DND-41 (cell line): ENCODE data around the gene RASAL2.

Source experiments
- ATAC-seq: fragments of 200-7000 bp; cut with Tn5 transposase; 3 replicates; pipeline ENCODE4 v1.9.1; 2021; ENCODE audit warnings: low read depth; ENCODE audit not compliant: insufficient read depth
- DNase-seq: peaks from one replicate; pipeline ENCODE4 v3.0.0-alpha.2; 2020
- H2AFZ ChIP-seq: 2 replicates; pipeline ENCODE4 v1.6.0; 2012; ENCODE audit warnings: low read depth, low read length
- H3K27ac ChIP-seq: 2 replicates; pipeline ENCODE4 v1.5.1; 2012; ENCODE audit warnings: low read length, inconsistent platforms
- H3K27me3 ChIP-seq: fragments of 200-600 bp; sonication (generic); 2 replicates; pipeline ENCODE4 v1.6.0; 2012; ENCODE audit warnings: low read length, mild to moderate bottlenecking, inconsistent platforms; ENCODE audit not compliant: insufficient read depth, poor library complexity
- H3K36me3 ChIP-seq: 2 replicates; pipeline ENCODE4 v1.5.1; 2012; ENCODE audit warnings: low read length, inconsistent platforms; ENCODE audit not compliant: insufficient read depth
- H3K4me1 ChIP-seq: 2 replicates; pipeline ENCODE4 v1.5.1; 2012; ENCODE audit warnings: mild to moderate bottlenecking, low read length; ENCODE audit not compliant: insufficient read depth
- H3K4me2 ChIP-seq: 2 replicates; pipeline ENCODE4 v1.6.0; 2012; ENCODE audit warnings: mild to moderate bottlenecking, moderate library complexity, low read length, inconsistent platforms; ENCODE audit not compliant: insufficient read depth
- H3K4me3 ChIP-seq, 2 experiments: fragments of 200-600 bp in 1 of 2; shearing (Covaris generic) in 1 of 2; 2 replicates each; pipeline ENCODE4 v1.5.1; 2012 to 2016; ENCODE audit warnings: inconsistent platforms in 2 of 2, low read length in 2 of 2, mild to moderate bottlenecking in 2 of 2, low read depth in 1 of 2, moderate library complexity in 1 of 2
- H3K79me2 ChIP-seq: 2 replicates; pipeline ENCODE4 v1.6.0; 2012; ENCODE audit warnings: low read length, inconsistent platforms; ENCODE audit not compliant: insufficient read depth
- H3K9ac ChIP-seq: 2 replicates; pipeline ENCODE4 v1.6.0; 2012; ENCODE audit warnings: low read depth, mild to moderate bottlenecking, inconsistent platforms, low read length, moderate library complexity
- H3K9me3 ChIP-seq: 2 replicates; pipeline ENCODE4 v1.5.1; 2012; ENCODE audit warnings: low read length, moderate library complexity, mild to moderate bottlenecking, inconsistent platforms; ENCODE audit not compliant: insufficient read depth, severe bottlenecking
- H4K20me1 ChIP-seq: 2 replicates; pipeline ENCODE4 v1.6.0; 2012; ENCODE audit warnings: low read length; ENCODE audit not compliant: insufficient read depth
- EZH2 ChIP-seq: IDR thresholded peaks from 3 replicates; pipeline ENCODE4 v1.6.1; 2012; ENCODE audit warnings: borderline replicate concordance, low read depth, mild to moderate bottlenecking, moderate library complexity, low read length, inconsistent platforms; ENCODE audit not compliant: severe bottlenecking
- TF ChIP-seq, protein P1 (sequence below): IDR thresholded peaks from 2 replicates; pipeline ENCODE4 v1.5.1; 2012; ENCODE audit warnings: borderline replicate concordance, low read length, moderate library complexity, mild to moderate bottlenecking; ENCODE audit not compliant: poor library complexity, severe bottlenecking; ENCODE audit errors: extremely low read depth

Gene RASAL2

GRCh38 chr1:178491721-178492120 is 397.8 kb downstream of the RASAL2 start:
- no peak overlapping the region for H3K27ac ChIP-seq
- H3K4me2 ChIP-seq: no peak overlapping the region
- H4K20me1 ChIP-seq: no peaks in the 10 kb centered on the region
- no peaks in the 10 kb centered on the region for H3K36me3 ChIP-seq
- no peaks in the 10 kb centered on the region for H3K79me2 ChIP-seq
- no peaks in the 10 kb centered on the region for H3K9me3 ChIP-seq
- no peak for TF ChIP-seq EZH2
- TF ChIP-seq, protein P1, sequence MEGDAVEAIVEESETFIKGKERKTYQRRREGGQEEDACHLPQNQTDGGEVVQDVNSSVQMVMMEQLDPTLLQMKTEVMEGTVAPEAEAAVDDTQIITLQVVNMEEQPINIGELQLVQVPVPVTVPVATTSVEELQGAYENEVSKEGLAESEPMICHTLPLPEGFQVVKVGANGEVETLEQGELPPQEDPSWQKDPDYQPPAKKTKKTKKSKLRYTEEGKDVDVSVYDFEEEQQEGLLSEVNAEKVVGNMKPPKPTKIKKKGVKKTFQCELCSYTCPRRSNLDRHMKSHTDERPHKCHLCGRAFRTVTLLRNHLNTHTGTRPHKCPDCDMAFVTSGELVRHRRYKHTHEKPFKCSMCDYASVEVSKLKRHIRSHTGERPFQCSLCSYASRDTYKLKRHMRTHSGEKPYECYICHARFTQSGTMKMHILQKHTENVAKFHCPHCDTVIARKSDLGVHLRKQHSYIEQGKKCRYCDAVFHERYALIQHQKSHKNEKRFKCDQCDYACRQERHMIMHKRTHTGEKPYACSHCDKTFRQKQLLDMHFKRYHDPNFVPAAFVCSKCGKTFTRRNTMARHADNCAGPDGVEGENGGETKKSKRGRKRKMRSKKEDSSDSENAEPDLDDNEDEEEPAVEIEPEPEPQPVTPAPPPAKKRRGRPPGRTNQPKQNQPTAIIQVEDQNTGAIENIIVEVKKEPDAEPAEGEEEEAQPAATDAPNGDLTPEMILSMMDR: no peak
- no peak overlapping the region for H3K4me3 ChIP-seq
- ATAC-seq (no peak), DNase-seq (no peak)
- no peak overlapping the region for H2AFZ ChIP-seq
- no peaks in the 10 kb centered on the region for H3K27me3 ChIP-seq
- no peaks in the 10 kb centered on the region for H3K4me1 ChIP-seq
- H3K9ac ChIP-seq: no peak overlapping the region

GRCh38 chr1:178492341-178492740 is 398.4 kb downstream of the RASAL2 start:
- TF ChIP-seq, protein P1: no peak
- no peak for TF ChIP-seq EZH2
- Histone ChIP-seq H3K27me3 (no peaks in the 10 kb centered on the region), H3K4me3 (no peak overlapping the region), H3K9me3 (no peaks in the 10 kb centered on the region), H3K79me2 (no peaks in the 10 kb centered on the region), H3K27ac (no peak overlapping the region), H3K9ac (no peak overlapping the region), H3K4me2 (no peak overlapping the region), H2AFZ (no peak overlapping the region), H3K4me1 (no peaks in the 10 kb centered on the region), H3K36me3 (no peaks in the 10 kb centered on the region), H4K20me1 (no peaks in the 10 kb centered on the region)
- ATAC-seq (no peak), DNase-seq (no peak)

DNA sequence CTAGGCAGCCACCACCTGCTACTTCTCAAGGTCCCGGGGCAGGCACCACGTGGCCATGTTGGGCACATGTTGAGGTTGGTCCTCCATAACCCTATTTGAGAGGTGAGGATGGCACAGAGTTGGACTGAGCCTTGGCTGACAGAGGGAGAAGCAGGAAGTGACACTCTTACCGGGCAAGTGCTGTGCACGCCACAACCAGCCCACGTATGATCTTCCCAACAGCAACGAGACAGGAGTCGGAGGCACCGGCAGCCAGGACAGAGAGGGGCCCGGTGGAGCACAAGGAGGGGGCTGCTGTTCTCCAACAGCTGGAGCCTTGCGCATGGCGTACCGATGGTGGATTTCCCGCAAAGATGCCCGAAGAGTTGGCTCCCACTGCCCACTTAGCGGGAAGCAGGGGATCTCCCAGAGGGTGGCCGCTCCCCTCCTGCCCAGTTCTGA is 399.4 kb downstream of the RASAL2 start:
- H3K4me1 ChIP-seq: no peaks in the 10 kb centered on the region
- H3K27me3 ChIP-seq: no peaks in the 10 kb centered on the region
- no peaks in the 10 kb centered on the region for H3K36me3 ChIP-seq
- no peak overlapping the region for H3K27ac ChIP-seq
- H4K20me1 ChIP-seq: no peaks in the 10 kb centered on the region
- H3K79me2 ChIP-seq: no peaks in the 10 kb centered on the region
- TF ChIP-seq, protein P1: no peak
- no peak for TF ChIP-seq EZH2
- no peak overlapping the region for H3K9ac ChIP-seq
- H3K9me3 ChIP-seq: no peaks in the 10 kb centered on the region
- no peak overlapping the region for H3K4me3 ChIP-seq
- H2AFZ ChIP-seq: no peak overlapping the region
- H3K4me2 ChIP-seq: no peak overlapping the region
- no peak for ATAC-seq
- DNase-seq: no peak

DNA sequence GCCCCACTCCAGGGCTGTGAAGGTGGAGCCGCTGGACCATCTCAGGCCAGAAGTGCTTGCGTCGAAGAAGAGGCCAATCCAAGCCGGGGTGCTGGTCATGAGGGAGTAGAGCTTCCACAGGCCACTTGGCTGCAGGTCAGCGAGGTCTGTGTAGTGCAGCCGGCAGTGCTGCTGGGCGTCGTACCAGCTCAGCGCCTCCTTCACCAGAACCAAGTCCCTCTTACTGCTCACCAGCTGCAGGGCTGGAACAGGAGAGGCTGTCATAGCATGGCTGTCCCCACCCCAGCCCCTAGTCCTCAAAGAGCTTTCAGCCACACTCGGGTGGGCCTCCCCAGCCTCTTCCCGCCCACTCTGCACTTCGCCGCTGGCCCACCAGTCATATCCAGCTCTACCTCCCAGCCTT is 400.7 kb downstream of the RASAL2 start:
- H3K79me2 ChIP-seq: no peaks in the 10 kb centered on the region
- no peaks in the 10 kb centered on the region for H3K9me3 ChIP-seq
- DNase-seq: no peak
- H3K4me2 ChIP-seq: no peak overlapping the region
- no peak overlapping the region for H3K27ac ChIP-seq
- no peak for TF ChIP-seq EZH2
- TF ChIP-seq, protein P1: no peak
- H3K36me3 ChIP-seq: no peaks in the 10 kb centered on the region
- H4K20me1 ChIP-seq: no peaks in the 10 kb centered on the region
- H3K27me3 ChIP-seq: no peaks in the 10 kb centered on the region
- H2AFZ ChIP-seq: no peak overlapping the region
- H3K4me1 ChIP-seq: no peaks in the 10 kb centered on the region
- H3K4me3 ChIP-seq: no peak overlapping the region
- no peak overlapping the region for H3K9ac ChIP-seq
- ATAC-seq: no peak
